Activated naive CD4-positive, alpha-beta T cell treated with Interleukin-2 at 50 U/mL for 16 hours (primary cell): ENCODE results near the gene SDC3.

ENCODE experiments used
- DNase-seq: peaks from one replicate; pipeline ENCODE4 v3.0.0-alpha.2; 2020

Gene SDC3

DNA sequence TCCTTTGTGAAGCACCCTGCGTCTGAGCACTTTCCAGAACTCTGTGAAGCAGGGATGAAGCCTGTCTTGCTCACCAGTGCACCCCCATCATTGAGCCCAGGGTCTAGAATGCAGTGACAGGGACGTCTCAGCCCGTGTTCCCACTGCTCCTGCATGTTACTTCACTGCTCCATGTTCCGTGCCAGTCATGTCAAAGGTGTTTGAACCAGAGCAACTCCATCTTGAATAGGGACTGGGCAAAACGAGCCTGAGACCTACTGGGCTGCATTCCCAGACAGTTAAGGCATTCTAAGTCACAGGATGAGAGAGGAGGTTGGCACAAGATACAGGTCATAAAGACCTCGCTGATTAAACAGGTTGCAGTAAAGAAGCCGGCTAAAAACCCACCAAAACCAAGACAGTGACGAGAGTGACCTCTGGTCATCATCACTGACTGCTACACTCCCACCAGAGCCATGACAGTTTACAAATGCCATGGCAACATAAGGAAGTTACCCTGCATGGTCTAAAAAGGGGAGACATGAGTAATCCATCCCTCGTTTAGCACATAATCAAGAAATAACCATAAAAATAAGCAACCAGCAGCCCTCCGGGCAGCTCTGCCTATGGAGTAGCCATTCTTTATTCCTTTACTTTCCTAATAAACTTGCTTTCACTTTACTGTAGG, 63.2 kb downstream of the SDC3 start:
- DNase-seq: no peak

DNA sequence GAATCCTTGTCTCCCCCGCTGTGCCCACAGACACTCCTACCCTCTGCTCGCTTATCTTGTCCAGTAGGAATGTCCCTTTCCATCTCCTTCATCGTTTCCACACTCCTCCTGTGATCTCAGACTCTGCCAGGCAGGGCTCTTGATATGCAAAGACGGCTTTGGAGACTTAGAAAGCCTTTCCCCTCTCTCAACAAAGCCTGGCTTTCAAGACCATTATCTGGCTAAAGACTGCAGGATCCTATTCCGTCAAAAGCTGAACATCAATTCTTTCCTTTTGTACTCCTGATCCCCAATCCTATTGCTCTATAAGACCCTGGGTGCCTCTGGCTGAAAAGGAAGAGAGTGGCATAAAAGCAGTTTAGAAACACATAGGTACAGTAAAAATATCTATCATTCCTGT, 63.9 kb downstream of the SDC3 start:
- no peak for DNase-seq

GRCh38 chr1:30842697-30843354, 65.7 kb downstream of the SDC3 start:
- DNase-seq: no peak

DNA sequence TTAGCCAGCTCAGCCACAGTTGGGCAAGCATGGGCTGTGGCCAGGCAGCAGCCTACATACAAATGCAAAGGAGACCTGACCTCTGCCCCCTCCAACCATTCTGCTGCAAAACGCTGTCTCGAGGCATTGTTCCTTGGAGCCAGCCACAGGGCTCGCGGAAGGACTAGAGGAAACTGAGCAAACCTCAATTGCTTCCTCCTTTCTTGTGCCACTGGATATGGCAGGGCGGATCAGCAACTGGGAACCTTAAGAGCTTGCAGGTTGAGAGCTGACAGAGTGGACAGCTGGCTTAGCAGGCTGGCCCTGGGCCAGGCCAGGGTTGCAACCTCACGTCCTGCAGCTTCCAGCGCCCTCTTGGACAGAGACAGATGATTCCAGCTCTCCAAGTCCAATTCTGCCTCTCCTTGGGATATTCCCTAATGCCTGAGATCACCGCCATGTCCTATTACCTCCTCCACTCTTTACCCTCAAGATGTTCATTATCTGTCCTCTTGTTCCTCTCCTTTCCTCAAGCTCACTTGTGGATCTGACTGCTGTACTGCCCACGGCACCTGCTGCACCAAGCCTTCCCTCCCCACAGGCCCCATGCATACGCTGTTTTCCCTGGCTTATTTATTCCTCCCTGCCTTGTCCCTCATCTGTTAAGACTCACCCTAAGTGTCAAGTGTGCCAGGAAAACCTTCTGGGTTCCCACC, 67.5 kb downstream of the SDC3 start:
- no peak for DNase-seq

DNA sequence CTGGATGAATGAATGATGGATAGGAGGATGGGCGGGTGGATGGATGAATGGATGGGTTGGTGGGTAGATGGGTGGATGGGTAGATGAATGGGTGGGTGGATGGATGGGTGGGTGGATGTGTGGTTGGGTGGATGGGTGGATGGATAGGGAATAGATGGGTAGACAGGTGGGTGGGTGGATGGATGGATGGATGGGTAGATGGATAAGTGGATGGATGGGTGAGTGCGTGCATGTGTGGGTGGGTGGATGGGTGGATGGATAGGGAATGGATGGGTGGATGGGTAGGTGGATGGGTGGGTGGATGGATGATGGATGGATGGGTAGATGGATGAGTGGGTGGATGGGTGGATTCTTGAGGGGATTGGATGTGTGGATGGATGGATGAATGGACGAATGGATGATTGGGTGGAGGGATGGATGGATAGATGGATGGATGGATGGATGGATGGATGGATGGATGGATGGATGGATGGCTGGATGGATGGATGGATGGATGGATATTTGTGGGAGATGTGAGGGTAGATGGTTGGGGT, 68.7 kb downstream of the SDC3 start:
- no peak for DNase-seq

DNA sequence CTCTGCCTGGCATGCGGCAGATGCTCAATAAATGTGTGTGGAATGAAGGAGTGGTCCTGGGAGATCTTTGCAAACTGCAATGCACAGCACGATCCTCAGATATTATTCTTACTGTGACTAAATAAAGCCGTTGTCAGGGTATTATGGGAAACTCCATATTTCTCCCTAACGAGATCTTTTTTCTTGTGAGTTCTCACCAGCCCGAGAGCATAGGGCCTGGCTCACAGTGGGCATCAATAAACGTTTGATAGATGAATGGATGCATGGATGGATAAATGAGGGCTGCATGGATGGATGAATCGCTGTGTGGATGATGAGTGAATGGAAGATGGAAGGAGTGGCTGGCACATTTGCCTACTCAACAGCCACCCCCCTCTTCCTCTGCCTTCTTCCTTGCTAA, 69.6 kb downstream of the SDC3 start:
- no peak for DNase-seq

- DNase-seq: no peak
These were observed 70.9 kb downstream of the SDC3 start for GRCh38 chr1:30837653-30838052.

DNA sequence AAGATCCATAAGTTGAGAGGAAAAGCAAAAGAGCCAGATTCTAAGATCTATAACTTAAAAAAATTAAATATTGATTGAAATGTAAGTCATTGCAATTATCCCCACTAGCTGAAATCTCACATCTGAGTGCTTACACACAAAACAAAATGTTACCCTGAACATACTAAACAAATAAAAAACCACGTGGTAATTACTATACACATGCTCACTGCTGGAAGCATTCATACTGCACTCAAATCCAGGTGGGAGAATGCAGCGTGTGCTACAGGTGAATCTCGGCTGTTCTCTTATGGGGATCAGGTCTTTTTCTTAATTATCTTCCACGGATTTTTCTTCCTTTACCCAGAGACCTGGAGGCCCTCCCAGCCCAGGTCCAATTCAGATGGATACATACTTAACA, 74.3 kb downstream of the SDC3 start:
- DNase-seq: no peak

GRCh38 chr1:30830537-30830936, 78.0 kb downstream of the SDC3 start:
- no peak for DNase-seq

- no peak for DNase-seq
These were observed 78.7 kb downstream of the SDC3 start for GRCh38 chr1:30829889-30830288.

GRCh38 chr1:30824736-30825429, 83.7 kb downstream of the SDC3 start:
- no peak for DNase-seq

GRCh38 chr1:30823969-30824735, 84.4 kb downstream of the SDC3 start:
- peak; percentile 67 for DNase-seq

DNA sequence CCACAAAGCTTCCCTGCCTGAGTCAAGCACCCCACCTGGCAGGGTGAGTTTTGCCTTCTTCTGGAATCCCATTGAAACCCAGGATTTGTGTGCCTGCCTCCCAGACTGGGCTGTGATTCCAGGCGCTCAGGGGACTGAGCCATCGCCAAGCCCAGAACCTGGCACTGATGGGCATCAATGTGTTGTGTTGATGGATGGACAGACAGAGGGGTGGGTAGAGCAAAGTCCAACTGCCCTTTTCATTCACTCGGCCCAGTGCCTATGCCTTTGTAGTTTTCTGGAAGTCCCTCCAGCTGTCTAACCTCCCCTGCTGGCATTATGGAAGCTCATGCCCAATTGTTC, 85.0 kb downstream of the SDC3 start:
- DNase-seq: no peak

GRCh38 chr1:30822966-30823581, 85.5 kb downstream of the SDC3 start:
- DNase-seq: no peak

GRCh38 chr1:30822006-30822405, 86.6 kb downstream of the SDC3 start:
- DNase-seq: no peak

- no peak for DNase-seq
These were observed 88.3 kb downstream of the SDC3 start for GRCh38 chr1:30820299-30820698.
